Superior temporal gyrus (tissue), 1 donor: ENCODE data around the gene EFHC1.
A peak's percentile ranks its signal among the peaks of the same experiment; 100 is the strongest.
"Not testable (repeated sequence)": the region's sequence is repeated elsewhere in the genome, so short reads cannot be mapped to it uniquely, and the experiment has no call there.

ENCODE experiments used
- DNase-seq: peaks from one replicate; pipeline ENCODE4 v3.0.0-alpha.2; 2016; ENCODE audit errors: extremely low spot score

Gene EFHC1, protein sequence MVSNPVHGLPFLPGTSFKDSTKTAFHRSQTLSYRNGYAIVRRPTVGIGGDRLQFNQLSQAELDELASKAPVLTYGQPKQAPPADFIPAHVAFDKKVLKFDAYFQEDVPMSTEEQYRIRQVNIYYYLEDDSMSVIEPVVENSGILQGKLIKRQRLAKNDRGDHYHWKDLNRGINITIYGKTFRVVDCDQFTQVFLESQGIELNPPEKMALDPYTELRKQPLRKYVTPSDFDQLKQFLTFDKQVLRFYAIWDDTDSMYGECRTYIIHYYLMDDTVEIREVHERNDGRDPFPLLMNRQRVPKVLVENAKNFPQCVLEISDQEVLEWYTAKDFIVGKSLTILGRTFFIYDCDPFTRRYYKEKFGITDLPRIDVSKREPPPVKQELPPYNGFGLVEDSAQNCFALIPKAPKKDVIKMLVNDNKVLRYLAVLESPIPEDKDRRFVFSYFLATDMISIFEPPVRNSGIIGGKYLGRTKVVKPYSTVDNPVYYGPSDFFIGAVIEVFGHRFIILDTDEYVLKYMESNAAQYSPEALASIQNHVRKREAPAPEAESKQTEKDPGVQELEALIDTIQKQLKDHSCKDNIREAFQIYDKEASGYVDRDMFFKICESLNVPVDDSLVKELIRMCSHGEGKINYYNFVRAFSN

DNA sequence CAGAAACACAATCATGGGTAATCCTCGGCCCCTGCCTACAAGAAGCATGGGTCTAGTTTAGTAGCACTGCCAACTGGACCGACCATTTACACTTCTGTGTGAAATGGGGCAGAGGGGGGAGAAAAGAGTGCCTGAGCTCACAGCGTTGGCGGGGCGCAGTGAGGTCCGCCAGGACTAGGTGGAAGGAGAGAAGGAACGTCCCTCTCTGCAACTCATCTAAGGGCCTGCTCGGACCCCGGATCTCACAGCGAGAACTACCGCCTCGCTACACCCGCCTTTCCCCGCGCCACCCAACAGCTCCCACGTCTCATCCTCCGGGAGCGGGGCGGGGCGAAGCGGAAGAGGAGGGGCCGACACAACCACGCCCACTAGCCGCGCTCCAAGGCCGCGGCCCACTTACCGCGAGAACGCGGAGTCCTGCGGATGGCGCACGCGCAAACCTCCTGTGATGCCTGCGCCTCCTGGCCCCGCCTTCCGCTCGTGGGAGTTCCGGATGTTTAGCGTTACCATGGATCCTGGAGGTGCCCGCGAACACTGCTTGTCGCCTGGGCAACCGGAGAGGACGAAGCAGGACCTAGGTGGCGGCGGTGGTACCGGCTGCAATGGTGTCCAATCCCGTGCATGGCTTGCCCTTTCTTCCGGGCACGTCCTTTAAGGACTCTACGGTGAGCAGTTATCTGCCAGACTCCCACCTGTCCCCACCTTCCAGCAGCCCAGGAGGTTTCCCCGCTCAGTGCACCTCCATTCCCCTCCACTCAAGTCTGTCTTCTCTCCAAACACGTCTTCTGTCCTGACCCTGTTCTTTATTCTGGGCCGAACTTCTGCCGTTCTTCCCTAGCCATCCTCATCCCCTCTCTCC lies at the start of gene EFHC1:
Gene EFHC1, plus strand, starts transcription at position 534 of the 859 bp plus-strand sequence. Its CDS starts 69 bp downstream, at position 603.
- peak; percentile 98 for DNase-seq

DNA sequence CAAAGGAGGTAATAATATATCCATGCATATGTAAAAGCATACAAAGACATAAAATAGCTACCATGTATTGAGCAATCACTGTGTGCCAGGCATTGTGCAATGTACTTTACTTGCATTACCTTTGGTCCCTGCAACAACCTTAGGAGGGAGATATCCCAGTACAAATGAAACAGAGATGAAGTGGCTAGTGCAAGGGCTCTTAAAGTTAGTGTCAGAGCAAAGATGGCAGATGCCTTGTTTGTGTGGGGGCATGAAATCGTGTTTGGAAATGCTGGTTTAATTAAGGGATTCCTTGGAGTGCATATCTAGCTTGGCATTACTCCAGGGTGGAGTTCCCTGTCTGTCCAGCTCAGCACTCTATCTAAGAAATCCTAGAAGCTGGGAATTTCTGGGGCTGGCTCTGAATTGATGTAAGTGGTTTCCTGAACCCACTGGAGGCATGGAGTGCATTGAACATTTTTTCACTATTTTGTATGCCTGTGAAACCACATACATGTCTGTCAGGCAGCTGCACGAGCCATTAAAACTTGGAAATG lies 48.4 kb upstream of the EFHC1 start:
- no peak for DNase-seq

DNA sequence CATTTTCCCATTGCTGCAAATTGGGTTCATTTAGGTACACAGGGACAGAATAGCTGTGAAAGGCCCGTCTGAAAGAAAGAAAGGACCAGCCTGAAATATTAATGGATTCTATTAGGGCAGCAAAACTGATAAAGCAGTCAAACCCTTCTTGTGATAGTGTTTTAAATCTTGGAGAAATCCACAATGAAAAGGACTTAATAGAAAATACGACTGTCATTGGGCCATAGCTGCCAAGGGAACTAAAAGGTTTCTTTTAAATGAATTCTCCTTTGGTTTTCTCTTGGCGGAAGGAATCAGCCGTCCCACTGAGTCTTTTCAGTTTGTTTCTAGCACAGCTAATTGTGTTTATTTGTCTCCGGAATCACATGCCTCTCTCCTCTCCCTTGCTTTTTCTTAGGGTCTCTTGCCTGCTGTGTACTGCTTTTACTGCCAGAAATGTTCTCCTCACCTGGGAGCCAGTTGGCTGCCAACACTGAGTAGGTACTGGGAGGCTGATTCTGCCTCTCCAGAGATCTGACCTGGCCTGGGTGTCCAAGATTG lies 46.9 kb upstream of the EFHC1 start:
- DNase-seq = peak; percentile 40

DNA sequence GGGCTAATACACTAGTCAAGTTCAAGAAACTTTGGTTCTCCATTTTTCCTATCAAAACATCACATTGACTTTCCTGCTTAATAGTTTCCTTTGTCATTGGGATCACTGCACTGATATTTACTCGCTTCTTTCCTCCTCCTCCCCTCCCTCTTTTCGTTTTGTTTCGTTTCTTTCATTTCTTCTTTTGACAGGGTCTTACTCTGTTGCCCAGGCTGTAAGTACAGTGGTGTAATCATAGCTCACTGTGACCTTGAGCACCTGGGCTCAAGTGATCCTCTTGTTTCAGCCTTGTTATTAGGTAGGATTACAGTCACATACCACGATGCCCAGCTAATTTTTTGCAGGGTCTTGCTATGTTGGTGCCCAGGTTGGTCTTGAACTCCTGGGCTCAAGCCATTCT lies 45.9 kb upstream of the EFHC1 start:
- no peak for DNase-seq

DNA sequence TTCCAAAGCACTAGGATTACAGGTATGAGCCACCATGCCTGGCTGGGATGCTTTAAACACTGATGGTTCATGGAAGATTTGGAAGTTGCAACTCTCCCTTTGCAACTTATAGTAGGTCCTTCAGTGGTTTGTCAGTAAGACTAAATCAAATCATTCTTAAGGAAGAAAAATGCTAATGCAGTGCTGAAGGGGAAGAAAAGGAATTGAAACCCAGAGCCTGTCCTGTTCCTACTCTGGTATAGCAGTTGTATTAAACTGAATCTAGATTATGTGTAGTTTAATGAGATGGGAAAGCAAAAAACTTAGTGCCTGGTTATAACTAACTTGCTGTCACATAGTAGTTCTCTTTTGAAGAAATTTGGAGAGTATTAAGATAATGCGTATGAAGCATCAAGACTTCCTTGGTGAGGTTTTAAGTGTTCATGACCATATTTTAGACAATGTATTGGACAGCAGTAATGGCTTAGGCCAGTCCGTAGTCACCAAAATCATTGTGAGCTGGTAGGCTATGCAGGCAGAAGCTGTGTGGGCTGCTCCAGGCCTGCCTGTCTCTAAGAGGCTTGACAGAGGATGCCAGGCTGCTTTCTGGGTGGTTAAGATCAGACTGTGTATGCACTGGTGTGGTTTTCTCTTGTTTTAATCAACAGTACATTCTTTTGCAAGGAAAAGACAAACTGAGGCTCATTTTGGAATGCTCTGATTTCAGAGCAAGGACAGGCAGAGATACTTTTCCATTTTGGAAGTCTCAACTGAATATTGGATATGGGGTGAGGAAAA lies 44.2 kb upstream of the EFHC1 start:
- peak; percentile 64 for DNase-seq

DNA sequence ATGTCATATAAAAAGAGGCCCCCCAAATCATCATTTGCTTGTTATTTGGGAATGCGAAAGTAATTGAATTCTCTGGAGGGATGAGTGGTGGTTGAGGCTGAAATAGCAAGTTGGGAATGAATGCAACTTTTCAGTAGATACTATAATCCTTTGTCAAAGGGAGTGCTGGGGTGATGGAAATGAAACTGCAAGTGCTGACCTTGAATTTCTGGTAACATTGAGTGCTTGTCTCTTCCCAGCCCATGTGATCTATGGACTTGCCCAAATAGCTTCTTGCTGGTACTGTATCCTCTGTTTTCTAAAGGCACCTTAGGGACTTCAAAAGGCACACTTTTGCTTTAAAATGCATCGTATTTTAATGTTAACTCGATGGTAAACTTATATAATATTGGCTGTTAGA lies 43.4 kb upstream of the EFHC1 start:
- DNase-seq = peak; percentile 88

DNA sequence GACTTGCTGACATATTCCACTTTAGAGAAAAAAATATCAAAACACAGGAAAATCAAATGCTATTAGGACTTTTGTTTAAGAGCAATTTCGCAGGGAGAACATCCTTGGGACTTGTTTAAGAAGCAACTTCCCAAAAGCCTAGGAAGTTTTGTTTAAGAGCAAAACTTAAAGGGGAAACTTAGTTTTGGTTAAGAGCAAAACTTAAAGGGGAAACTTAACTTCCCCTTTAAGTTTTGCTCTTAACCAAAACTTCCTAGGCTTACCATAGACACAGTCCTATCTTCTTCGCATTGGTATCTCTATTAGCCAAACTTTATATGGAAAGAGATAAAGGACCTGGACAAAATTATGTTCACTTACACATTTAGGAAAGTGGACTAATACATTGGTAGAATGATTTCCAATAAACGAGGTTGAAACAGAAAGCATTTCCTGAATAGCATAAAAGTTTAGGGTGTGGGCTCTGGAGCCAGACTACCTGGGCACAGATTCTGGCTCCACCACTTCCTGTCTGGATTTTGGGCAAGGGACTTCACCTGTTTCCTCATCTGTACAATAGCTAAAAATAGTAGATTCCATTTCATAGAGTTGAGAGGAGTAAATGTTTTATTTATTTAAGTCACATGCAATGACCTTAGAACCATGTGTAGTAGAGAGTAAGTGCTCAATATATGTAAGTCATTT lies 42.5 kb upstream of the EFHC1 start:
- DNase-seq = no peak

DNA sequence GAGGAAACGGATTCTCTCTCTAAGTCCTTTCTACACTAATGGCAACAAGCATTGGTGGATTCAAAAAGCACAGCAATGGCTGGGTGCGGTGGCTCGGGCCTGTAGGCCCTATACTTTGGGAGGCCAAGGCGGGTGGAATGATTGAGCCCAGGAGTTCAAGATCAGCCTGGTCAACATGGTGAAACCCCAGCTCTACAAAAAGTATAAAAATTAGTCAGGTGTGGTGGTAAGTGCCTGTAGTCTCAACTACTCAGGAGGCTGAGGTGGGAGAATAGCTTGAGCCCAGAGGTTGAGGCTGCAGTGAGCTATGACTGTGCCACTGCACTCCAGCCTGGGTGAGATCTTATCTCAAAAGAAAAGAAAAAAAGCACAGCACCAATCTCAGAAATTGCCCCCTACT lies 38.9 kb upstream of the EFHC1 start:
- DNase-seq = no peak

DNA sequence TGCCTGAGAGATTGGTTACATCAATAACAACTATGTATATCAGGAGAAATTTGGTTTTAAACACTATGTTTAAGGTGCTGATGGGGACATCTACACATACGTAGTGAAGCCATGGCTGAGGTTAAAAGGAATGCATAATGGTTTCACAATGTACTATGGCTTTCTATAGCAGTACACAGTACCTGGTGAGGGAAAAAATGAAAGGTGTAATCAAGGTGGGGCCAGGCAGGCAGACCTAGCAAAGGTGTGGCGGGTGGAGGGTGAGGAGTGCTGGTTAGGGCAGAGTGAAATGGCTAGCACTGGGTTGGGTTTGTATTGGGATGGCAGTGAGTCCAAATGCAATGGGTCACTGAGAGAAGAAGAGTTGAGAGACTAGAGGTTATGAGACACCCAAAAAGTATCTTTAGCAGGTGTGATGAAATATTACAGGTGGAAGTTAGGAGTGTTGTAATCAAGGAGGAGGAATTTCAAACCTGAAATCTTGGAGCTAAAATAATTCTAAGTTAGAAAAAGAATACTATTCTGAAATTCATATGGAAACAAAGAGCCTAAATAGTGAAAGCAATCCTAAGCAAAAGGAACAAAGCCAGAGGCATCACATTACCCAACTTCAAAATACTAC lies 35.9 kb upstream of the EFHC1 start:
- no peak for DNase-seq

DNA sequence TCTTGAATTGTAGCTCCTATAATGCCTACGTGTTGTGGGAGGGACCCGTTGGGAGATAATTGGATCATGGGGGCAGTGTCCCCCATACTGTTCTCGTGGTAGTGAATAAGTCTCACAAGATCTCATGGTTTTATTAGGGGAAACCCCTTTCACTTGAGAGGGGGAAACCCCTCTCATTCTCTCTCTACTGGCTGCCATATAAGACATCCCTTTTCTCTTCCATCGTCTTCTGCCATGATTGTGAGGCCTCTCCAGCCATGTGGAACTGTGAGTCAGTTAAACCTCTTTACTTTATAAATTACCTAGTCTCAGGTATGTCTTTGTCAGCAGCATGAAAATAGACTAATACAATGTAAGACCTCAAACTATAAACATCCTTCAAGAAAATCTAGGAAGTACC lies 35.1 kb upstream of the EFHC1 start:
- DNase-seq = no peak

DNA sequence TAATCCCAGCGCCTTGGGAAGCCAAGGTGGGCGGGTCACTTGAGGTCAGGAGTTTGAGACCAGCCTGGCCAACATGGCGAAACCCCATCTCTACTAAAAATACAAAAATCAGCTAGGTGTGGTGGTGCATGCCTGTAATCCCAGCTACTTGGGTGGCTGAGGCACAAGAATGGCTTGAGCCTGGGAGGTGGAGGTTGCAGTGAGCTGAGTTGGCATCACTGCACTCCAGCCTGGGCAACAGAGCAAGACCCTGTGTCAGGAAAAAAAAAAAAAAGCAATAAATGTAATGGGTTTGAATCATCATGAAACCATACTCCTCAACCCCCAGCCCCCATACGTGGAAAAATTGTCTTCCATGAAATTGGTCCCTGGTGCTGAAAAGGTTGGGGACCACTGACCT lies 32.0 kb upstream of the EFHC1 start:
- not testable (repeated sequence) for DNase-seq

DNA sequence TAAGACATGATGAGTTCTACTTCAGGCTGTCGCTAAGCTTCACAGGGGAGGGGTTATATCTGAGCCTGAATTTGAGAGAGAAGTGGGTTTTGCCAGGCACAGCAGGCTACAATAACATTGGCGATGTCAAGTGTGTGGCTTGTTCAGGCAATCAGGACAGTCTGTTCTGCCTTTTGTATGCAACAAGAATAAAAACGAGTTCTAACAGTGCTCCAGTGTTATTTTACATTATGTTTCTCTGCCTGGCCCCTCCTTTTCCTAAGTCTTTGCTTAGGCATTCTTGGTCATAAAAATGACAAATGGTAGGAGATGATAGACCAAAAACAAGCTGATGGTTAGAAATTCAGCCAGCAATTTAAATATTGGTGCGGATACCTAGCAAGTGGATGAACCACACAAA lies 31.4 kb upstream of the EFHC1 start:
- DNase-seq = peak; percentile 87

DNA sequence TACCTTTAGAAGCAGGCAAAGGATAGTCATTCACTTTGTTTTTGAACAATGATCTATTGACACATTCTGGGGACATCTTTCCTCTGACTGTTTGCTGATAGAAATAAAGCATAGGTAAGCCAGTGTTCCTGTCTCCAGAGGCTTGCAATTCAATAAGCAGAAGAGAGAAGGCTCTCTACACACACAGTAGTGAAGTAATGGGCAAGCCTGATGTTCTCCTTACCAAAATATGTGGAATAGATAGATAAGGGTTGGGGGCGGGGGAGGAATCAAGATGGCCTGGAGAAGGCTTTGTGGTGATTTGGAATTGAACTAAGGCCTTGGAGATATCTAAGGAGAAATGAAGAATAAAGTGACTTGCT lies 30.9 kb upstream of the EFHC1 start:
- DNase-seq = no peak

DNA sequence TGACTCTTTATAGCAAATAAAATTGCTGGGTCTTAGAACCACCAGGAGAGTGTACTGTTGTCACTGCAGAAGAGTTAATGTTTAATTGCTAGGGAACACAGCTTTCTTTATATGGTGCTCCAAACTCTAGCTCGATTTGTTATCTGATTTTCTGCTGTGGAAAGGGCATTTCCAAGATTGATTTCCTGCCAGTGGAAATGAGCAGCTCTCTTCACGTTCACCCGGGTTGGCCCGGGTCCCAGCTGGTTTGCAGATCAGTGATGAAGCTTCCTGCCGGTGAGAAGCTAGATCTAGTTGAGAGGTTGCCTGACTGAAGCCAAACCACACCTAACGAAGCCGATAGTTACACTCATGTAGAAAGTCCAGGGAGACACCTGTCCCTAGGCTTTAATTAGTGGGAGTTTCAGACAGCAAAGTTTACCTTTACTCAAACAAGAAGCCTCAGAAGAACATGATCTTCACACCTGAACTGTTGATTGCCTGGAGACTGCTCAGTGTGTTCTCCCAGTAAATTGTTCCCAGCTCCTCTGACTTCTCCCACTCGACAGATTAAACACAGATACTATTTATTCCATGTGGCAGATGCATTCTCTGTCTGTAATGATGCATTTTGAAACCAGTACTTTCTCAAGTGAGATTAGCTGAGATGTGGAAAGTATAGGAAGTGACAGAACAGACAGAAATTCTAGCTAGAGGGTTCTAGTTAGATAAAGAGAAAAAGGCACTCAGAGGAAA lies 30.3 kb upstream of the EFHC1 start:
- peak; percentile 62 for DNase-seq

DNA sequence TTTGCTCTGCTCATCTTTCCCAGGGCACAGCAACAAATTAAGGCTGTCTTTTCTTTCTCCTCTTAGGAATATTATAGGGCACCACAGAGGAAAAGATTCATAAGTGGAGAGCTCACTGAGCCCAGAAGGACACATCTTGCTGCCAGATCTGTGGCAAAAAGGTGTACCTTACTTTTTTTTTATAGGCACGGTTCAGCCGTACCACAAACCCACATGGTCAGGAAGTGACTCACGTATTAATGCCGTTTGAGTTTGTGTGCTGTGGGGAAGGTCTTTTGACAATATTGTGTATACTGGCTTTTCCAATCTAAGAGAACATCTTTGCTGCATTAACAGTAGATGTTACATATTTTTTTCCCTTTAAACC lies 29.8 kb upstream of the EFHC1 start:
- DNase-seq = peak; percentile 69

DNA sequence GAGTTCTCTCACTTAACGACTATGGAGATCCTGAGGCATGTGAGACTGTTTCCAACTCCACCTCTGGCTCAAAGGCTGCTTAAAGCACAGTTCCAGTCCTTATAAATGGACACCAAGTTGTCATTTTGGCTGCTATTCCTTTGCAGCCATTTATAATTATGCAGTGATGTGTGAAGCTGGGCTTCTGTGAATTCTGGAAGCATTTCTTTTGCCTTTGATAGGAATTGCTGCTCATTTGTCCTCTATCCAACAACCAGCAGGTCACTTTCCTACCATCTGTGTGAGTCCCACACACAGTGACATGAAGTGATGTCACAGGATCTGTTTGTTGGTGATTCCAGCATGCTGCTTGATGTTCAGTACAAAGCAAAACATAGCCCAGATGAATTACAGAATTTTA lies 28.5 kb upstream of the EFHC1 start:
- DNase-seq = peak; percentile 65

DNA sequence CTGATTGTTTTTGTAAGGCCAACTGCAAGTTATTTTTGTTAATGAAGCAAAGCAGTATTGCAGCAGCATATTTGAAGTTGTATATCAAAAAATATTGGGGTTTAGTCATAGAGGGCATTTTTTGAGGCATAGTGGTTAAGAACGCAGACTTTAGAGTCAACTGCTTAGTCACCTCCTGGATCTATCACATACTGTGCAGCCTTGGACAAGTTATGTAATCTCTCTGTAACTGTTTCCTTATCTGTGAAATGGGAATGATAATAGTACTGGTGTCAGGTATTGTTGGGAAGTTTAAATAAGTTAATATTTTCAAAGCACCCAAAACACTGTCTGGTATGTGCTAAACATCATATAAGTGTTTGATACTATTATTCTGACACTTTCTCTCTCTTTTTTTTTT lies 27.2 kb upstream of the EFHC1 start:
- no peak for DNase-seq

DNA sequence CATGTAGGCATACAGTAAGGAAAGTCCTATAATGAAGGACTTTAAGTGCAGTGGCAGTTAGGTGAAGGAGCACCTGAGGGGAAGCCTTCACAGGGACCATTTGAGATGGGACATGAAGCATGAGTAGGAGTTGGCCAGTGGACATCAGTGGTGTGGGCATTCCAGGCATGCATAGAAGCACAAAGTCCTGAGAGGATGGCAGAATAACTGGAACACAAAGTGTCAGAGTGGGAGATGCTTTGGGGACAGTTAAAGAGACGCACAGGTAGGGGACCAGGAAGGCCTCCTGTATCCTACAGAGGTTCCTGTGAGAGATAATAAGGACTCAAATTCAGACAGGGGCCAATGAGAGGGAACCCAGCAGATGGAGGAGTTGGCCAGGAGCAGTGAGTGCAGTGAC lies 26.4 kb upstream of the EFHC1 start:
- DNase-seq = no peak

DNA sequence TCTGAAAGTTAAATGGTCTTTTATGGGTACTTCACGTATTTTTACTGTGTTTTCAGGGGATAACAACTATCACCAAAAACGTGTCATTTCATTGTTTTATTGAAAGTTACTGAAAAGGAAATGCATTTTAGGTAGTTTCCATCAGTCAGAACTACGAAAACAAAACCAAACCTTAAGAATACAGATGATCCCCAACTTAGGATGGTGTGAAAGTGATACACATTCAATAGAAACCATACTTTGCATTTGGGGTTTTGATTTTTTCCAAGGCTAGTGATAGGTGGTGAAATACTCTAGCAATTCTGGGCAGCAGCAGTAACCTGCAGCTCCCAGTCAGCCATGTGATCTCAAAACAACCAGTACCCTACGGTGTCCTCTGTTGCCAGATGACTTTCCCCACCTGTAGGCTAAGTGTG lies 25.9 kb upstream of the EFHC1 start:
- no peak for DNase-seq

DNA sequence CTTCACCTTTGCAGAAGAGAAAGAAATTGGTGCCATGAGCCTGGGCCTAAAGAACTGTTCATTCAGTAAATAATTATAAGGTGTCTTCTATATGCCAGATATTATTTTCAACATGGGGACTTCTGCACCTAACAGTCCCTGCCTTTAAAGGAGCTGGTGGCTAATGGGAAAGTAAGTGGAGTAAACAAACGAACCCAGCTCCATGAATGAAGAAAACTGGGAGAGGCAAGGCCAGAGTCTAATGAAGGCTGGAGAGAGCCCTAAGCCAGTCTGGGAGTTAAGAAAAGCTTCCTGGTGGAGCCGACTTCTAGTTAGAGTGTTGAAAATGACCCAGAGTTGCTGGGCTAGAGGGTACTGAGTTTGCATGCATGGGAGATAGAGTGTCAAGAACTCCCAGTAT lies 24.2 kb upstream of the EFHC1 start:
- no peak for DNase-seq
